ENCODE measurements around the gene PNPLA3.
"Not testable (repeated sequence)": the region's sequence is repeated elsewhere in the genome, so short reads cannot be mapped to it uniquely, and the experiment has no call there.

Gene PNPLA3

DNA sequence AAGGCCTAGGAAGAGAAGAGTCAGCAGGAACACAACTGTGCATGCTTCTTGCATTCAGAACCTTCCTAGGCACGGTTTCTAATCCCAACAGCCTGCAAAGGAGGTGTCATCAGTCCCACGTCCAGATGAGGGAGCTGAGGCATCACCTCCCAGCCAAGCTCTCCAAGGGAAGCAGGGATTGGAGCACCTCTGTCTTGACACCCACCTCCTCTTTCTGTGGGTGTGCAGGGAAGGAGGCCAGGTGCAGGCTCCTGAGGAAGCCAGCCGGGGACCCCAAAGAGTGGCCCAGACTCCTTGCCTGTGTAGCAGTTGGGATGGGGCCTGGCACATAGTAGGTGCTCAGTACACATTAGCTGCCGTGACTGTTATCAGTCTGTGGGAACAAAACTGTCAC lies 33.7 kb upstream of the PNPLA3 start:
- no peak for DNase-seq (ENCODE audit: low read depth, low spot score)

DNA sequence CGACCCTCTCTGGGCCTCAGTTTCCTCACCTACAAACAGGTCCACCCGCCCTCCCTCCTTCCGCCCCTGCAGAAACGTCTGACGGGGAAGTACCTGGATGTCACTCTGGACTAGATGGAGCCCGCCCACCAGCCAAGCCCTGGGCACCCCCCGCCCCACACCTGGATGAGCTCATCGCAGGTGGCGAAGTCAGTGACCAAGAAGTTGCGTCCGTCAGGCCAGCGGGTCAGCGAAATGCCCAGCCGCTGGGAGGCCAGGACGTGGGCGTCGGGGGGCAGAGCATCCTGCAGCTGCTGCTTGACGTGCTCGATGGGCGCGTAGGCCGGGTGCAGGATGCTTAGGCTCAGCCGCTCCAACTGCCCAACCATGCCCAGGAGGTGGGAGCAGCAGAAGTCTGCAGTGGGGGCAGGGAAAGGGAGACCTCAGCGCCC lies 32.7 kb upstream of the PNPLA3 start:
- no peak for DNase-seq (ENCODE audit: low read depth, low spot score)

DNA sequence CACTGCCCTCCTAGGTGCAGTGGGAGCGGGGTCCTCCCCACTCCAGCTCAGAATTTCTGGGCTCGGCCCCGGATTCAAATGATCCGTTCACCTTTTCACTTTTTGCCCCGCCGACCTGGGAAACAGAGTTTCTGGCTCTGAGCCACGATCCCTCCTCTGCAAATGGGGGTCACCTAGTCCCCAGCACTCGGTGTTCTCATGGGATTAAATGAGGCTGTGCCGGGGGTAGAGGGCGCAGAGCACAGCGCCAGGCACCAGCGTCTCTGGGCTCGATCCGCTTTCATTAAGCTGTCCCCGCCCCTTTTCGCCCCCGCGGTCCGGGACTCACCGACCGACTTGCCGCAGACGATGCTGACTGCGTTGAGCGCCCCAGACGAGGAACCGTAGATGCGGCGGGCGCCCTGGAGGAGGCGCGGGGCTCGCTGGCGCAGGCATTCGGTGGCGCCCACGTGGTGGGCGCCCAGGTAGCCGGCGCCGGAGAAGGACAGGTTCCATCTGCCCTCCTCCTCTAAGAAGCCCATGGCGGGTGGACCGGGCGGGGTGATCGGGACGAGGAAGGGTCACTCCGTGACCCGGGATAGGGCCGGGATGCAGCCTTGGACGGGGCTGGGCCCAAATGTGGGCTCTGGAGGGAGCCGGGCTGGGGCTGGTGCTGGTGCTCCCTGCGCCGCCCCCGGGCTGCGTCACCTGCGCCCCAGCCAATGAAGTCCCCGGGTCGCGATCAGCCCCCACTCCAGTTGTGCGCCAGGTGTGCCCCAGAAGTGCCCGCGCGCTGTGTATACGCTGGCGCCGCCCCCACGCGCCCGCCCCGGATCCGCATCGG lies 32.0 kb upstream of the PNPLA3 start, which contains the start of gene PNPLA5:
Gene PNPLA5 (minus strand): TSS at position 654 of the 823 bp plus-strand sequence. CDS start 133 bp downstream, at position 521.
- DNase-seq (ENCODE audit: low read depth, low spot score), result peak; percentile 41

DNA sequence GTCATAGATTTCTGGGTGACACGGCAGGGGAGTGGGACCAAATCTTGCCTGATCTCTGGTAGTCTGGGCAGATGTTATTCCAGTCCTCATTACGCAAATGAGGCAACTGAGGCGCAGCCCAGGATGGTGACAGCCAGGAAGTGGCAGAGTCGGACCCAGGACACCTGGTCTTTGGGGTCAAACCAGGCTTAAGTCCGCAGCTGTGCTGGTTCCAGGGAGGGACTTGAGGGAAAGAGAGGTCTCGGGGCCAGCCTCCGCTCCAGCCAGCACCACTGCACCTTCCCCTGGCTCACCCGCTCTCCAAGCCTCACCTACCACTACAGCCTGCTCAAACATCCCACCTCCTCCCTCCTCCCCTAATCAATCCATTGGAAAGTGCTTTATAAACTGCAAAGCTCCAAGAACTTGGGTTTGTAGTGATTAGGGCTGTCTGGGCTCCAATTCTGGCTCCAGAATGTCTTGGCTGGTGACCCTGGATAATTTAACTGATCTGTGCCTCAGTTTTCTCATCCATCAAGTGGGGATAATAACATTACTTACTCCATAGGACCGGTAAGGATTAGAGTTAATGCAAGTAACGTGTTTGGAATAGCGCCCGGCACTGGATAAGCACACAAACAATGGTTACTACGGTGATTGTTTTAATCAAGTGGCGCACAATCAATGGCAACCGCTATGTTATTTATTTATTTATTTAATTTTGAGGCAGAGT lies 31.3 kb upstream of the PNPLA3 start:
- DNase-seq (ENCODE audit: low read depth, low spot score), result no peak

DNA sequence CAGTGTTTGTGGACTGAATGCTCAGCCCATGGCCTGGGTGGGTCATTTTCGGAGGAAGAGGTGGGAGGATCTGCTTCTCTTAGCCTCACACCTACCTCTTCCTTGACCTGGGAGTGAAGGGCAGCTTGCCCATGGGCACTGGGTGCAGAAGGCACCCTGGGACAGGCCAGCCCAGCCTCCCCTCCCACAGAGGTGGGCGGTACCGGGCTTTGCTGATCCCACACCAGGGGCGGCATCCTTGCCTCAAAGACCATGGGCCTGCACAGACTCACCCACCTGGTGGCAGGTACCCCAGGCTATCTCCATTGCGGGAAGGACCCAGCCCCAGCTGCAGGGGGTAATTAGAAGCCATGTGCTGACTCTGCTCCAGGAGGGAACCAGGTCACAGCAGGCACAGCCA lies 30.3 kb upstream of the PNPLA3 start:
- no peak for DNase-seq (ENCODE audit: low read depth, low spot score)

DNA sequence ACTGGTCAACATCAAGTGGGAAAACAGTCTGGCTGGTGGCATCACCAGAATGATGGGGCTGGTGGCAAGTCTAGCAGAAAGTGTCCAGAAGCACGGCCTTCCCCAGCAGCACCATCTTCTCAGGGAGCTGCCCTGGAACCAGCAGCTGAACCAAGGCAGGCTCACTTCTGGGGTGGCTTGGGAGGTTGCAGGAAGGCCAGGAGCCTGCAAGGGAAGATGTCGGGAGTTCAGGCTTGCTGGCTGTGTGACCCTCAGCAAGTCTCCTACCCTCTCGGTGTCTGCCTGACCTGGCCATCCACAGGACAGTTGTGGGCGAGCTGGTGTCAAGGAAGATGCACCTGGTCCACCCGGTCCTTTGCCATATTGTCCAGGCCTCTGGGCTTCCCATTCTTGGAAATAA lies 29.5 kb upstream of the PNPLA3 start:
- no peak for DNase-seq (ENCODE audit: low read depth, low spot score)

DNA sequence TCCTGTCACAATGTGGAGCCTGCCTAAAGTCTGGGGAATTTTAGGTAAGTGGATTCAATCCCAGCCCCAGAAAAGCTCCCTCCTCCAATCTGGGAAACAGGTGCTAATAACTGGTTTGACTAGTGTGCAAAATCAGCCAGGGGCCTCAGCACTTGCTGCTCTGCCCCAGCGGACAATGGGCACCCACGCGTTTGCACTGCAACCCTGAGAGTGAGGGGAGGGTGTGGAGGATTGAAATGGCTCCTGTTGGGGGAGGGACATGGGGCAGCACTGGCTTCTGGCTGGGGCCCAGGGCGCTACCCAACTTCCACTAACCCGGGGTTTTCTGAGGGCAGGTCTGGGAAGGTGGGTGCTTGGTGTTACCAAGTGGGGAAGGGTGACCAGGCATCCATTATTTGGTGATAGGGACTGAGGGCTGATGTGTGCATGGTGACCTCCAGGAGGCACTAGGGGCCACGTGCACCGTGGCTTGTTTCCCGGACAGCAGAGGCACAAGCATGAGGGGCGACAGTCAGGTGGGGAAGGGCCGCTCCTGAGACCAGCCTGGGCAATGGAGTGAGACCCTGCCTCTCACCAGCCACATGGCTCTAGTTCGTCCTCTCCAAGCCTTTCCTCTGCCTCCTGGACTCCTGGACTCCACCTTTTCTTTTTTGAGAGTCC lies 27.5 kb upstream of the PNPLA3 start:
- DNase-seq (ENCODE audit: low read depth, low spot score), result peak; percentile 27

DNA sequence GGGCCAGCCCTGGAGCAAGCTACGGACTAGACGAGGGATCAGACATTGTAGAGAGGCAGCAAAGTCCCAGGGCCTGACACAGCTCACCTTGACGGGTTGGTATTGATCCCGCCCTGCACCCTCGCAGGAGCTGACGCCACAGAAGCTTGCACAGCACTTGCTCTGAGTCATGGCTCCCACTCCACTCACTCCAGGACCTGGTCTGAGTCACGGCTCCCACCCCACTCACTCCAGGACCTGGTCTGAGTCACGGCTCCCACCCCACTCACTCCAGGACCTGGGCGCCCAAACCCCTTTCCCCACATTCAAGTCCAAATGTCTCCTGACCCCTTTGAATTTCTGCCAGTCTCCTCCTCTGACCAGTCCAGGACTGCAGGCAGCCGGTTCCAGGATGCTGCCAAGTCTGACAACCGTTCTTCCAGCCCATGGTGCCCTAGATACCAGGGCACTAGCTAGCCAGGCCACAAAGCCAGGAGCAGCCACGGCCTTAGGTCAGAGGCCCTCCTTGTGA lies 25.8 kb upstream of the PNPLA3 start:
- DNase-seq (ENCODE audit: low read depth, low spot score), result no peak

DNA sequence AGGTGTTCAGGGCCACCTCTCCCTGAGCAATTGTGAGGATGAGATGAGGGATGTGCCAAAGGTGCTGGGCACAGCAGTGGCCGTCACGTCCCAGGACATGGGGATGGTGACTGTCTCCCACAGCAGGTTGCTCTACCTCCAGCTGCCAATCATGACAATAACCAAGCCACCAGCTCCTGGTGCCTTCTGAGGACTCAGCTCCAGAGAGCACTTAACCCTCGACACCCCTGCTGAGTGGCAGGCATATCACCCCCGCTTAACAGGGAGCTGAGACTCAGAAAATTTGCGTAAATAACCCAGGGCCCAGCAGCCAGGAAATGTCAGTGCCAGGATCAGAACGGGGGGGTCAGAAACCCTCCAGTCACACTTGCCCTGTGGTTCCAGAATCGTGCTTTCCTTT lies 23.4 kb upstream of the PNPLA3 start:
- DNase-seq (ENCODE audit: low read depth, low spot score), result no peak

DNA sequence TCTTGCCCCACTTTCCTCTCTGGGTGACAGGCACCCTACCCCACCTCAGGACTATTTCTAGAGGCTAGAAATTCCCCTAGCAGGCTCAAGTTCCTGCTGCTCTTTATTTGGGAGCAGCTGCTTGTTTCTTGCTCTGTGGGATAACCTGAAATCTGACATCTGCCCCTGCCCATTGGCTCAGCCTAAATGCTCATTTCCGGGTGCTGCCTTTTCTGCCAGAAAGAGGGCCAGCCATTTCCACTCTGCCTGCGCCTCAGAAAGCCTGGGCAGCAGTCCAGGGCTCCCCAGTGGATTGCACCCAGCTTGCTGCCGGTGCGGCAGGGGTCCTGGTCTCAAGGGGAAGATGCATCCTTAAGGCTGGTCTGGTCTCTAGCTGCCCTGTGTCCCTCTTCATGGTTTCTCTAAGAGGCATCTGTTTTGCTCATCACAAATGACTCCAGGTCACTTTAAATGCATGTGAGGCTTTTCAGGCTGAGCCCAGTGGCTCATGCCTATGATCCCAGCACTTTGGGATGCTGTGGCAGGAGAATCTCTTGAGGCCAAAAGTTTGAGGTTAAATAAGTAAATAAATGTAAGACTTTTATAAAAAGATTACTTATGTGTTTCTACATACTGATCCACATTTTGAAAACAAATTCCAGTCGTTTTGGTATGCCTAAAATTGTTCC lies 21.5 kb upstream of the PNPLA3 start:
- DNase-seq (ENCODE audit: low read depth, low spot score), result no peak

DNA sequence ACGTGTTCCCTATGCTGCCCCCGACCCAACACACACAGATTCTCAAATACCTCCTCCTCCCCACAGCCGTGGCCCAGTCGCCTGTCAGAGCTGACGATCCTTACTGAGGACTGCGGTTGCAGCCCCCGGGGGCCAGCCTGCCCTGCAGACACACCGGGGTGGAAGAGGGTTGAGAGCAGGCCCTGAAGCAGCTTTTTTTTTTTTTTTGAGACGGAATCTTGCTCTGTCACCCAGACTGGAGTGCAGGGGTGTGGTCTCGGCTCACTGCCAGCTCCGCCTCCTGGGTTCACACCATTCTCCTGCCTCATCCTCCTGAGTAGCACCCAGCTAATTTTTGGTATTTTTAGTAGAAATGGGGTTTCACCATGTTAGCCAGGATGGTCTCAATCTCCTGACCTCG lies 20.6 kb upstream of the PNPLA3 start:
- DNase-seq (ENCODE audit: low read depth, low spot score), result peak; percentile 67

DNA sequence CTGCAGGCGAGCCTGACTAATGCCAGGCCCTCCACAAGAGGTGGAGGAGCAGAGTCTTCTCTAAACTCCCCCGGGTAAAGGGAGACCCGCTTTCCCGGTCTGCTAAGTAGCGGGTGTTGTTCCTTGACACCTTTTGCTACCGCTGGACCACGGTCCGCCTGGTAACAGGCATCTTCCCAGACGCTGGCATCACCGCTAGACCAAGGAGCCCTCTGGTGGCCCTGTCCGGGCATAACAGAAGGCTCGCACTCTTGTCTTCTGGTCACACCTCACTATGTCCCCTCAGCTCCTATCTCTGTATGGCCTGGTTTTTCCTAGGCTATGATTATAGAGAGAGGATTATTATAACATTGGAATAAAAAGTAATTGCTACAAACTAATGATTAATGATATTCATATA lies 19.2 kb upstream of the PNPLA3 start:
- DNase-seq (ENCODE audit: low read depth, low spot score), result not testable (repeated sequence)

DNA sequence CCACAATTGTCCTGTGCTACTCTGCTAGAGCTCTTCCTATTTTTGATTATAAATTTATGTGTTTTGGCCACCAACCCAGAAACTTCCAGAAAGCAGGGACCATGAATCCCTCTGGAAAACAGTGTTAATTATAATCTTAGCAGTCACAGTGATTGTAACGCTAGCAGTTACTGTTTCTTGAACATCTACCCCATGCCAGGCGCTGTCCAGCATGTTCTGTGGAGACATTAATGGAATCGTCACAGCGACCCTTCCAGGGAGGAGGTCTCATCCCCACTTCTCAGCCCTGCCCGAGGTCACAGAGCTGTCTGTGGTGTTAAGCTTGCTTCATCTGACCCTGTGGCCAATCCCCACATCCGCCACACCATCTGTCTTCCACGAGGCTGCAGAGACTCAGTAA lies 17.9 kb upstream of the PNPLA3 start:
- DNase-seq (ENCODE audit: low read depth, low spot score), result no peak

DNA sequence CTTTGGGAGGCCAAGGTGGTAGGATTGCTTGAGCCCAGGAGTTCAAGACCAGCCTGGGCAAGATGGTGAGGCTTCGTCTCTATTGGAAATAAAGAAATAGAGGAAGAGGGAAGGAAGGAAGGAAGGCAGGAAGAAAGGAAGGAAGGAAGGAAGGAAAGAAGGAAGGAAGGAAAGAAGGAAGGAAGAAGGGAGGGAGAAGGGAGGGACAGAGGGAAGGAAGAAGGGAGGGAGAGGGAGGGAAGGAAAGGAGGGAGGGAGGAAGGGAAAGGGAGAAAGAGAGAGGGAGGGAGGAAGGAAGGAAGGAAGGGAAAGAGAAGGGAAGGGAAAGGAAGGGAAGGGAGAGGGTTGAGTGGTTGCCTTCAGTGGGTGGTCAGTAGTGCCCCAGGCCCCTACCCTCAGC lies 13.9 kb upstream of the PNPLA3 start:
- DNase-seq (ENCODE audit: low read depth, low spot score), result no peak

DNA sequence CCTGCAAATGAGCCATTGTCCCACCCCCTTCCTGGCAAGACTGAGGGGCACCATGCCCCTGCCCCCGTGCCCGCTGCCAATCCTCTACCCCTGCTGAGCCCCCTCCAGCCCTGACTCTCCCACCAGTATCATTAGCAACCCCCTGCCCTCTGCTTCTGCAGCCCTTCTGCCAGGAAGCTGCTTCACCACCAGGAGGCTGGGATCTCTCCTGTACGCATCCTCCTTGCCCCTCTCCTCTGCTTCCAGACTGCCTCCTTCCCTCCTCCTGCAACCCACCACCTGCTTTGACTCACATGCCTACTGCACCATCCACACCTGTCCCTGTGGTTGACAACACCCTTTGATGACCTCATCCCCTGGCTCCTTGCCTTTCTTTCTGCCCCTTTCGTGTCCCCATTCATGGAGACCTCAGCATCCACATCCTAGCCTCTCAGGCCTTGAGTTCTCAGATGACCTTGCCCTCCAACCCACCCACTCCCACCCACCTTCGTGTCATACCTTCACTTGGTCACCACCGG lies 13.4 kb upstream of the PNPLA3 start:
- DNase-seq (ENCODE audit: low read depth, low spot score), result no peak

DNA sequence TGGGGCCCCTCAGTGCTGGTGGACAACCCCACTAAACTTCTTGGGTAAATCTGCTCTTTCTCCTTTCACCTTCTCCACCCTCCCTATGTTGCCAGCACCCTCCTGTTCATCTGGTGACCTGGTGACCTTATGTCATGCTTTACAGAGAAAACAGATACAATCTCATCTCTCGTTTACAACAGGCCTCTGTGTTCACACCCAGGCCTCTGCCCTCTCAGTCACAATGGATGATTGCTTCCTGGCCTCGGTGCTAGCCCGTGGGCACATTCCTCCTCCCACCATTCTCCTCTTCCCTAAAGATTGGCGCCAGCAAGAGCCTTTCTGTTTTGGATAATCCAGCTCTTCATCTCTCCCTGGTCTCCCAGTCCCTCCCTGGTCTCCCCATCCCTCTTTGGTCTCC lies 12.3 kb upstream of the PNPLA3 start:
- peak; percentile 69 for DNase-seq (ENCODE audit: low read depth, low spot score)

DNA sequence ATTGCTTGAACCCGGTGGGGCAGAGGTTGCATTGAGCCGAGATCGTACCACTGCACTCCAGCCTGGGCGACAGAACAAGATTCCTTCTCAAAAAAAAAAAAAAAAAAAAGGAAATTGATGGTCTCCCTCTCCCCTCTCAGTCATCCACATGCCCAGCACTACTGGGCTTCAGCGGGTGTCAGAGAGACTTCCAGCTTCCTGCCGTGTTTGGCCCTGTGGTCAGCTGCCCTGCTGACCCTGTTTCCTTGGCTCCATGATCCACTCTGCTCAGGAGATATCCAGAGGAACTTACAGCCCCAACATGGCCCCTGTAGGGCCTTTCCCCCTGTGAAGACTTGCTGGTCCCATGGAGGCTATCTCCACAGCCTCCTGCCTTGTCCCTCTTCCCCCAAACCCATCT lies 6.1 kb upstream of the PNPLA3 start:
- DNase-seq (ENCODE audit: low read depth, low spot score), result no peak

DNA sequence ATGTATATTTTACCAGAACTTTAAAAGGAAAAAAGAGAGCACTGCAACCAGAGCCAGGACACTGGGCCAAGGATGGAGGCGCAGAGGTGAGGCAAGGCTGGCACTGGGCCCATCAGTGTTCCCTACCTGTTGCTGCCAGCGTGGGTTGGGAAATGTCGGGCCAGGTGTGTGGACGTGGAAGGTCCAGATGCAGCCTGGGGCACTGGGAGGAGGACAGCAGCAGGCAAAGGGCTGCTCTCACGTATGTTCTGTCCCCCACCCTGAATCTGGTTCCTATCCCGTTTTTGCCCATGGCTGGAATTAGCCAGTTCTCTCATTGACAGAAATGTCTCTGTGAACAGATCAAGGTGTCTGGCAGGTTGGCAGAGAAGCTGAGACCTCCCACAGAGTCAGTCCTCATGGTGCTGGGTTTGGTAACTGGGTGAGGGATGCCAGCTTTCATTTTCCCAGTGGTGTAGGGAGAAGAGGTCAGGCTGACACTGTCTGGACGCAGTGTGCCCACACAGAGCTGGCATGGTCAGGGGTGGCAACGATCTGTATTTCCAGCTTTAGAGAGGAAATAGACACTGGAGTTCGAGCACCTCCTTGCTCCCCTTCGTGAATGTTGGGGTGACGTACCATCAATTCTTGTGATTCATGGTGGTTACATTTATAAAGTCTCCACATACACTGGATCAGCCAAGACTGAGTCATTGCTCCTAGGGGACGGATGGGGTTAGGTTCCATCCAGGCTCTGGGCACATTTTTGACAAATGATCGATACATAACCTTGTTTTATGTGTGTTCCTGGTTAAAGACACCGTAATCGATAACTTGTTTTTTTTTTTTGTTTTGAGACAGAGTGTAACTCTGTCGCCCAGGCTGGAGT lies 4.3 kb upstream of the PNPLA3 start:
- DNase-seq (ENCODE audit: low read depth, low spot score), result no peak

DNA sequence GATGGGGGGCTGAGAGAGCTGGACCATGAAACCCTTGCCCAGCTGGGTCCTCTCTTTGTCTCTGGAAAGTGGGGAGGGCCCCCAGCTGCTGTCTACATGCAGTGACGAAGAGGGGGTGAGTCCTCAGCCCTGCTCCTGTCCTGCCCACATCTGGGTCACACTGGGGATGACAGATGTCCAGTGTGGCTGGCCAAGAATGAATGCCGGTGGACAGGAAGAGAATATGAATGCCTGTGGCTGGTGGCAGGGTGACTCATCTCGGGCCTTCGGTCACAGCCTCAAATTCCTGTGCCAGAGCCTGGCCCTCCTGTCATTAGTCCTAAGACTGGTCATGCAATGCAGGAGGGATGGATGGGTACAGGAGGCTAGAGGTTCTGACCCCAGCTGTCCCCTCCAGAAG lies 2.2 kb upstream of the PNPLA3 start:
- DNase-seq (ENCODE audit: low read depth, low spot score), result no peak

DNA sequence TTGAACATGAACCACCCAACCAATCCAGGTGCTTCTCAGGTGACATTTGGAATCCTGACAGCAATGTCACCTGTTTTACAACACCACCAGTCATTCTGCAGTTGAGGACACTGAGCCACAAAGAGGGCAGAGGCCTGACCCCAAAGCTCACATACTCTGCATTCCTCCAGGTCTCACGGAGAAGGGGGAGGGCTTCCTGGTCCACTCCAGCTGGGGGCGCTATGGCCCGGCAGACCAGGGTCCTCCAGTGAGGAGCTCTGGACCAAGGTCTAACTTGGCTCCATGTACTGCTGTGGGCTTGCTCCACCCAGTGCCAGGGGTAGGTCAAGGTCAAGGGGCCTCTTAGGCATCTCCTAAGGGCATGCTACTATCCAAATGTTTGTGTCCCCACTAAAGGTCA lies 1.5 kb upstream of the PNPLA3 start:
- DNase-seq (ENCODE audit: low read depth, low spot score), result peak; percentile 37

DNA sequence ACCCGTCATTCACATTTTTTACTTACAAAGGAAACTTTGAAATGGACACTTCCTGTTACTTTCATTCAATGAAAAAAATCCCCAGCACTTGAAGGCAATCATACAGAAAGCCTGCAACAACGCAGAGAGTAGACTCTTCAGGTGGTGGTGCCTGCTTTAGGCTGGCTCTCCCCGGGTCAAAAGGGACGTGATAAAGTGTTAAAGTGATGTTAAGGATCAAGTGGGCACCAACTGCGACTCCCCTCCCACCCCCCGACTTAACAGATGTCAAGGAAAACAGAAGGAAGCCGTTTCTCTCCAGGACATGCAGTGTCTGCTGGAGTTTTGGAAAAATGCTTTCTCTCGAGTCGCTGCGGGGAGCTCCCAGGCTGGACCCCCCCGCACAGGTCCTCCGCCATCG lies 414 bp upstream of the PNPLA3 start:
- DNase-seq (ENCODE audit: low read depth, low spot score), result no peak
